Activated CD4-positive, alpha-beta T cell treated with anti-CD3 and anti-CD28 coated beads for 1 hour (primary cell): Measurements from ENCODE around the gene MRPL20.
"Not testable (repeated sequence)": the region's sequence is repeated elsewhere in the genome, so short reads cannot be mapped to it uniquely, and the experiment has no call there.

Source experiments
- DNase-seq: peaks from one replicate; pipeline ENCODE4 v3.0.0-alpha.2; 2020

MRPL20 gene

GRCh38 chr1:1380860-1381259 is 26.2 kb downstream of the MRPL20 start:
- DNase-seq, result no peak

GRCh38 chr1:1377540-1378205 is 29.4 kb downstream of the MRPL20 start:
- no peak for DNase-seq

GRCh38 chr1:1376551-1377226 is 30.4 kb downstream of the MRPL20 start:
- DNase-seq, result no peak

GRCh38 chr1:1374929-1375662 is 32.0 kb downstream of the MRPL20 start, which contains the start of gene AURKAIP1:
TSS of gene AURKAIP1 (minus strand) at chr1:1375207. CDS start at chr1:1374756, 451 bp downstream.
- DNase-seq, result peak; percentile 92

GRCh38 chr1:1374589-1374928 is 32.5 kb downstream of the MRPL20 start:
- DNase-seq, result no peak

GRCh38 chr1:1373815-1374588 is 33.1 kb downstream of the MRPL20 start:
- DNase-seq, result no peak

- DNase-seq, result no peak
These were observed 33.9 kb downstream of the MRPL20 start for GRCh38 chr1:1373051-1373814.

GRCh38 chr1:1371746-1372711 is 35.1 kb downstream of the MRPL20 start:
- peak; percentile 67 for DNase-seq

GRCh38 chr1:1371364-1371745 is 35.7 kb downstream of the MRPL20 start:
- peak; percentile 34 for DNase-seq

- no peak for DNase-seq
These were observed 36.3 kb downstream of the MRPL20 start for GRCh38 chr1:1370771-1371300.

- not testable (repeated sequence) for DNase-seq
These were observed 37.0 kb downstream of the MRPL20 start for GRCh38 chr1:1370094-1370493.

- no peak for DNase-seq
These were observed 39.8 kb downstream of the MRPL20 start for GRCh38 chr1:1367315-1367714.

GRCh38 chr1:1366699-1367066 is 40.4 kb downstream of the MRPL20 start:
- no peak for DNase-seq

- DNase-seq, result no peak
These were observed 41.0 kb downstream of the MRPL20 start for GRCh38 chr1:1365875-1366698.

- DNase-seq, result no peak
These were observed 42.8 kb downstream of the MRPL20 start for GRCh38 chr1:1364266-1364665.

GRCh38 chr1:1361982-1362423 is 45.1 kb downstream of the MRPL20 start:
- no peak for DNase-seq

- no peak for DNase-seq
These were observed 45.7 kb downstream of the MRPL20 start for GRCh38 chr1:1361233-1361981.

- no peak for DNase-seq
These were observed 46.5 kb downstream of the MRPL20 start for GRCh38 chr1:1360506-1361169.
